HG03342 (cell line): Measurements from ENCODE around the gene BCAT1.

Source experiments
- ATAC-seq: cut with Tn5 transposase; IDR thresholded peaks from one replicate; pipeline ENCODE4 v1.9.1; 2021; ENCODE audit warnings: mild to moderate bottlenecking, moderate library complexity; ENCODE audit not compliant: unreplicated experiment

BCAT1 gene

GRCh38 chr12:24773996-24774395 lies 174.9 kb downstream of the BCAT1 start:
- no peak for ATAC-seq

GRCh38 chr12:24772813-24773212 lies 176.1 kb downstream of the BCAT1 start:
- ATAC-seq = no peak

- no peak for ATAC-seq
These were observed 178.1 kb downstream of the BCAT1 start for GRCh38 chr12:24770821-24771220.

- no peak for ATAC-seq
These were observed 178.6 kb downstream of the BCAT1 start for GRCh38 chr12:24770334-24770733.

- ATAC-seq = no peak
These were observed 179.2 kb downstream of the BCAT1 start for GRCh38 chr12:24769682-24770081.

GRCh38 chr12:24768415-24768814 lies 180.5 kb downstream of the BCAT1 start:
- no peak for ATAC-seq

GRCh38 chr12:24767016-24767415 lies 181.9 kb downstream of the BCAT1 start:
- no peak for ATAC-seq

GRCh38 chr12:24764712-24765111 lies 184.2 kb downstream of the BCAT1 start:
- ATAC-seq = no peak

- ATAC-seq = no peak
These were observed 188.1 kb downstream of the BCAT1 start for GRCh38 chr12:24760606-24761378.

GRCh38 chr12:24760162-24760561 lies 188.7 kb downstream of the BCAT1 start:
- no peak for ATAC-seq
